Activated naive CD4-positive, alpha-beta T cell treated with anti-CD3 and anti-CD28 coated beads, Interleukin-2, amount 10 ng/mL, durations not matched to agents 7 days and 5 days (primary cell): ENCODE measurements around the gene TRABD.

Experiments
- CTCF ChIA-PET: fragments of 350-600 bp; sonication (Branson Sonifier 250); formaldehyde crosslinking; loops from one replicate; lab custom pipeline; 2021; ENCODE audit warnings: antibody characterized with exemption; lab: Charles Lee
- DNase-seq: peaks from one replicate; pipeline ENCODE4 v3.0.0-alpha.2; 2020
- H3K27ac Mint-ChIP-seq: one replicate; pipeline ENCODE4 v1.8.0; 2021; ENCODE audit warnings: mild to moderate bottlenecking, moderate library complexity, mixed read lengths
- H3K27me3 Mint-ChIP-seq: one replicate; pipeline ENCODE4 v1.8.0; 2021; ENCODE audit warnings: mild to moderate bottlenecking, mixed read lengths
- H3K36me3 Mint-ChIP-seq: one replicate; pipeline ENCODE4 v1.8.0; 2021; ENCODE audit warnings: mixed read lengths
- H3K4me1 Mint-ChIP-seq: one replicate; pipeline ENCODE4 v1.8.0; 2021; ENCODE audit warnings: mixed read lengths
- H3K4me3 Mint-ChIP-seq: one replicate; pipeline ENCODE4 v1.8.0; 2021; ENCODE audit warnings: mild to moderate bottlenecking, moderate library complexity, mixed read lengths
- H3K9me3 Mint-ChIP-seq: one replicate; pipeline ENCODE4 v1.8.0; 2021; ENCODE audit warnings: mixed read lengths

Gene TRABD

DNA sequence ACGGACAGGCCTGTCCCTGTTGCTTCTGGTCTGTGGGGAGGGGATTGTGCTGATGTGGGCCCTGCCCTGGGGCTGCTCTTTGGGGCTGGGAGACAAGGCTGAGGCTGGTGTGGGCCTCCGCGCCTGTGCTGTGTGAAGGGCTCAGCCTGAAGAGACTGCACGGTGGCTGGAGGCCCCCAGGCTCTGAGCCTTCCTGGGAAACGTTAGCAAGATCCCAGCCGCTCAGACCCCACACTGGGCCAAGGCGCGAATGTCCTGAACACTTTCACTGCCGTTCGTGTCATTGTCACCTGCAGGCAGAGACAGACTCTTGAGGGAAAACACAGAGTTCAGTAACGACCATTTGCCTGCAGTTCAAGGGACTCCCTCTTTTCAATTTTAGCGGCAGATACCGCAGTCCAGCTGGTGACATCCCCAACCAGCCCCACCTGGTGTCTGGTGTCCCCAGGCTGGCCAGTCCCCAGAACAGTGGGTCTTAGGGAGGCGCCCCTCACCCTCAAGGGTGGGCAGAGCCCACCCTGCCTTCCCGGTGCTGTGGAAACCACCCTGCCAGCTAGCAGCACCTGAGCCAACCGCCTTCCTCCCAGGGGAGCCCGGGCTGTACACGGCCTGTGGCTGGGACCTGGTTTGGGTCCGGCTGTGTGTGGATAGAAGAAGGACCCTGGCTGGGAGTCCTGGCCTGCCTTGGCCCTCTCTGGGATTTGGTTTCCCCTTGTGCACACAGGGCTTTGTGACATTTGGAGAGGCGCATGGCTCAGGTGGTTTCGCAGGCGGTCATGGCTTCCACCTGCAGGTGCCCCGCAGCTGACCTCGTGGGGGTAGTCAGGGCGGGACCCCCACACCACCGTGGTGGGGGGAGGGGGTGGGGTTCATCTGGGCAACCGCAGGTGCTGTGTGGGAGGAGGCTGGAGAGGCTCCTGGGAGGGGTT lies 9.5 kb upstream of the TRABD start:
- no peak overlapping the region for H3K4me3 Mint-ChIP-seq
- no peak overlapping the region for H3K27ac Mint-ChIP-seq
- no peaks in the 10 kb centered on the region for H3K9me3 Mint-ChIP-seq
- no peaks in the 10 kb centered on the region for H3K36me3 Mint-ChIP-seq
- DNase-seq, result no peak
- peaks cover 79% of the 10 kb centered on the region for H3K27me3 Mint-ChIP-seq
- peaks cover 4% of the 10 kb centered on the region for H3K4me1 Mint-ChIP-seq
- CTCF ChIA-PET, result no interaction called here

DNA sequence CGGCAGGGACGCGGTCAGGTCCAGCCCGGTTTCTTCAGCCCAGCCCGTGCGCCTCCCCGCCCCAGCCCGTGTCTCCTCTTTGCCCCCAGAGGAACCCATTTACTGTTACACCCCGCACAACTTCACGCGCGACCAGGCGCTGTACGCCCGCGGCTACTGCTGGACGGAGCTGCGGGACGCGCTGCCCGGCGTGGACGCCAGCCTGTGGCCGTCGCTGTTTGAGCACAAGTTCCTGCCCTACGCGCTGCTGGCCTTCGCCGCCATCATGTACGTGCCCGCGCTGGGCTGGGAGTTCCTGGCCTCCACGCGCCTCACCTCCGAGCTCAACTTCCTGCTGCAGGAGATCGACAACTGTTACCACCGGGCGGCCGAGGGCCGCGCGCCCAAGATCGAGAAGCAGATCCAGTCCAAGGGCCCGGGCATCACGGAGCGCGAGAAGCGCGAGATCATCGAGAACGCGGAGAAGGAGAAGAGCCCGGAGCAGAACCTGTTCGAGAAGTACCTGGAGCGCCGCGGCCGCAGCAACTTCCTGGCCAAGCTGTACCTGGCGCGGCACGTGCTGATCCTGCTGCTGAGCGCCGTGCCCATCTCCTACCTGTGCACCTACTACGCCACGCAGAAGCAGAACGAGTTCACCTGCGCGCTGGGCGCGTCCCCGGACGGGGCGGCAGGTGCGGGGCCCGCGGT lies 8.7 kb upstream of the TRABD start:
- CTCF ChIA-PET, result no interaction called here
- DNase-seq, result no peak
- Mint-ChIP-seq H3K27ac (no peak overlapping the region), H3K4me1 (peaks cover 4% of the 10 kb centered on the region), H3K4me3 (no peak overlapping the region), H3K36me3 (no peaks in the 10 kb centered on the region), H3K9me3 (no peaks in the 10 kb centered on the region), H3K27me3 (peaks cover 71% of the 10 kb centered on the region)

DNA sequence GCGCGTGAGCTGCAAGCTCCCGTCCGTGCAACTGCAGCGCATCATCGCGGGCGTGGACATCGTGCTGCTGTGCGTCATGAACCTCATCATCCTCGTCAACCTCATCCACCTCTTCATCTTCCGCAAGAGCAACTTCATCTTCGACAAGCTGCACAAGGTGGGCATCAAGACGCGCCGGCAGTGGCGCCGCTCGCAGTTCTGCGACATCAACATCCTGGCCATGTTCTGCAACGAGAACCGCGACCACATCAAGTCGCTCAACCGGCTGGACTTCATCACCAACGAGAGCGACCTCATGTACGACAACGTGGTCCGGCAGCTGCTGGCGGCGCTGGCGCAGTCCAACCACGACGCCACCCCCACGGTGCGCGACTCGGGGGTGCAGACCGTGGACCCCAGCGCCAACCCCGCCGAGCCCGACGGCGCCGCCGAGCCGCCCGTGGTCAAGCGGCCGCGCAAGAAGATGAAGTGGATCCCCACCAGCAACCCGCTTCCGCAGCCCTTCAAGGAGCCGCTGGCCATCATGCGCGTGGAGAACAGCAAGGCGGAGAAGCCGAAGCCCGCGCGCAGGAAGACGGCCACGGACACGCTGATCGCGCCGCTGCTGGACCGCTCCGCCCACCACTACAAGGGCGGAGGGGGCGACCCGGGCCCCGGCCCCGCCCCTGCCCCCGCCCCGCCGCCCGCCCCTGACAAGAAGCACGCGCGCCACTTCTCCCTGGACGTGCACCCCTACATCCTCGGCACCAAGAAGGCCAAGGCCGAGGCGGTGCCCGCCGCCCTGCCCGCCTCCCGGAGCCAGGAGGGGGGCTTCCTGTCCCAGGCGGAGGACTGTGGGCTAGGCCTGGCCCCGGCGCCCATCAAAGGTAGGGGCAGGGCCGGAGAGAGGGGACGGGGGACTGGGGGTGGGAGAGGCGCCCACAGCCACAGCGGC lies 7.9 kb upstream of the TRABD start:
- Mint-ChIP-seq H3K9me3 (no peaks in the 10 kb centered on the region), H3K27ac (no peak overlapping the region), H3K27me3 (peaks cover 63% of the 10 kb centered on the region), H3K36me3 (no peaks in the 10 kb centered on the region), H3K4me1 (peaks cover 4% of the 10 kb centered on the region), H3K4me3 (no peak overlapping the region)
- no peak for DNase-seq
- CTCF ChIA-PET, result no interaction called here

DNA sequence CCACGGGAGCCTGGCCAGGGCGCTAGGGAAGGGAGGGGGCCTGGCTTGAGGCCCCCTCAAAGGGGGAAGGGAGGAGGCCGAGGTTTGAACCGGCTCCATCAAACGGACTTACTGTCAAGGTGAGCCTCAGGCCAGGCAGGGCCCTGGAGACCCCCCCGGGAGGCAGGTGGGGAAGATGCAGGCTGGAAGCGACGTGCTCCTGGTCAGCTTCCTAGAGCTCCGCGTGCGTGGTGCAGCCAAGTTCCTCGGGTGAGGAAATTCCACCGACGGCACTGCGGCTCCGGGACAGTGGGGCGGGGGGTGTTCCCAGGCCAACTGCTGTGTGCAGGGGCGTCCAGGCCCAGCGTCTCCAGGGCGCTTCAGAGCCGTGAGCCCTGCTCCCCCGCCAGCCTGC lies 7.2 kb upstream of the TRABD start:
- CTCF ChIA-PET, result no interaction called here
- DNase-seq, result no peak
- H3K36me3 Mint-ChIP-seq, result no peaks in the 10 kb centered on the region
- H3K27ac Mint-ChIP-seq, result no peak overlapping the region
- peaks cover 4% of the 10 kb centered on the region for H3K4me1 Mint-ChIP-seq
- H3K27me3 Mint-ChIP-seq, result peaks cover 61% of the 10 kb centered on the region
- no peaks in the 10 kb centered on the region for H3K9me3 Mint-ChIP-seq
- H3K4me3 Mint-ChIP-seq, result no peak overlapping the region

DNA sequence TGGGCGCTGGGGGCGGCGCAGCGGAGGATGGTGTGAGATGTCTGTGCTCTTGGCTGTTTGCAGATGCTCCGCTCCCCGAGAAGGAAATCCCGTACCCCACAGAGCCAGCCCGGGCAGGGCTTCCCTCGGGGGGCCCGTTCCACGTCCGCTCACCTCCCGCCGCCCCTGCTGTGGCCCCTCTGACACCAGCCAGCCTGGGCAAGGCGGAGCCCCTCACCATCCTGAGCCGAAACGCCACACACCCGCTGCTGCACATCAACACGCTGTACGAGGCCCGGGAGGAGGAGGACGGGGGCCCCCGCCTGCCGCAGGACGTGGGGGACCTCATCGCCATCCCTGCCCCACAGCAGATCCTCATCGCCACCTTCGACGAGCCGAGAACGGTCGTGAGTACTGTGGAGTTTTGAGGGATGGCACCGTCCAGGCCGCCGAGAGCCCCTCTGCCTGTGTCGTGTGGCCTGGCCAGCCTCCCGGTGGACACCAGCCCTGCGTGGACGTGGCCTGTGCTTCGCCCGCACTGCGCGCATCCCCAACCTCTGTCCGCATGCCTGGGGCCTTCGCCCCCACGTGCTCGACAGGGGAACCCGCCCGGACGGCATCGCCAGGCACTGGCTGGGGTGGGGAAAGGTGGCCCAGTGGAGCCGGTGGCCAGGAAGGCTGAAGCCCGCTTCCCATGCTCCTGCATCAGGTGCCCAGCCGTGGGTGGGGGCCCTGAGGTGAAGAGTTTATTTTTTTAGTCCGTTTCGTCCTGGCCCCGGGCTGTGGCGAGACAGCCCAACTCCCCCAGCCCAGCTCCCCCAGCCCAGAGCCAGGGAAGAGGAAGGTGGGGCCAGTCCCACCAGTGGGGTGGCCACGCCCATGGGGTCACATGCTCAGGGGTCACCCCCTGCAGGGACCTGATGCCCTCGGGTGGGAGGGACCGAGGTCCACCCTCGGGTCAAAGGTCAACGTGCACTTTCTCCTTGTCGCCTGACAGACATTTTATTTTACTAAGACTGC lies 6.5 kb upstream of the TRABD start:
- peaks cover 59% of the 10 kb centered on the region for H3K27me3 Mint-ChIP-seq
- no peak for DNase-seq
- CTCF ChIA-PET, result no interaction called here
- peaks cover 4% of the 10 kb centered on the region for H3K4me1 Mint-ChIP-seq
- H3K9me3 Mint-ChIP-seq, result no peaks in the 10 kb centered on the region
- no peaks in the 10 kb centered on the region for H3K36me3 Mint-ChIP-seq
- no peak overlapping the region for H3K27ac Mint-ChIP-seq
- no peak overlapping the region for H3K4me3 Mint-ChIP-seq

DNA sequence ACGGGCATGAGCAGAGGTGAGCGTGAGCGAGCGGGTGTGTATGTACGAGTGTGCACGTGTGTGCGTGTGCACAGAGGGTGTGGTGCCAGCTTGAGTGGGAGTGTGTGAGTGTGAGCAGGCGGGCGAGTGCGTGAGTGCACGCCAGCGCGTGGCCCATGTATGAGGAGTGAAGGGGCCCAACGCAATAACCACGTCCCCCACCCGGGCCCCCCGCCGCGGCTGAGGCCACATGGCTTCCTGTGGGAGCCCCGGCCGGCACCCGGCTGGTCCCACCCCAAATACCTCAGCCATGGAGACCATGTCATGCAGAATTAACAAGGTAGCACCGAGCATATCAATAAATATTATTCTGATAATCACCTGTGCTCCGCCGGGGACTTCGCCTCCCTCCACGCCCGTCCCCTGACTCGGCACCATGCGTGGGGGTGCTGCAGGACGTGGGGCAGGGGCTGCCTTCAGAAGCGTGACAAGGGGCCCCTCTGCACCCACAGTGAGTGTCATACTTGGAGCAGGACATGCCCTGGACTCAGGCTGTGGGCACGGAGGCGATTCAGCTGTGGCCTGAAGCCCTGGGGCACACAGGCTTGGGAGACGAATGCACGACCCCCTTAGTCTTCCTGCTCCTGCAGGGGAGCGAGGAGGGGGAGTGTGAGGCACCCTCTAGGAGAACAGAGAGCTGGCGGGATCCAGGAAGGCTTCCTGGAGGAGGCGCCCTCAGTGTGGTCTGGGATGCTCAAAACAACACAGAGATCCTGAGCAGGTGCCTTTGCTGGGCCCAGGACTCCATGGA lies 5.6 kb upstream of the TRABD start:
- Mint-ChIP-seq H3K4me3 (no peak overlapping the region), H3K36me3 (no peaks in the 10 kb centered on the region), H3K27me3 (peaks cover 55% of the 10 kb centered on the region), H3K27ac (no peak overlapping the region), H3K9me3 (no peaks in the 10 kb centered on the region), H3K4me1 (peaks cover 8% of the 10 kb centered on the region)
- CTCF ChIA-PET, result no interaction called here
- no peak for DNase-seq

DNA sequence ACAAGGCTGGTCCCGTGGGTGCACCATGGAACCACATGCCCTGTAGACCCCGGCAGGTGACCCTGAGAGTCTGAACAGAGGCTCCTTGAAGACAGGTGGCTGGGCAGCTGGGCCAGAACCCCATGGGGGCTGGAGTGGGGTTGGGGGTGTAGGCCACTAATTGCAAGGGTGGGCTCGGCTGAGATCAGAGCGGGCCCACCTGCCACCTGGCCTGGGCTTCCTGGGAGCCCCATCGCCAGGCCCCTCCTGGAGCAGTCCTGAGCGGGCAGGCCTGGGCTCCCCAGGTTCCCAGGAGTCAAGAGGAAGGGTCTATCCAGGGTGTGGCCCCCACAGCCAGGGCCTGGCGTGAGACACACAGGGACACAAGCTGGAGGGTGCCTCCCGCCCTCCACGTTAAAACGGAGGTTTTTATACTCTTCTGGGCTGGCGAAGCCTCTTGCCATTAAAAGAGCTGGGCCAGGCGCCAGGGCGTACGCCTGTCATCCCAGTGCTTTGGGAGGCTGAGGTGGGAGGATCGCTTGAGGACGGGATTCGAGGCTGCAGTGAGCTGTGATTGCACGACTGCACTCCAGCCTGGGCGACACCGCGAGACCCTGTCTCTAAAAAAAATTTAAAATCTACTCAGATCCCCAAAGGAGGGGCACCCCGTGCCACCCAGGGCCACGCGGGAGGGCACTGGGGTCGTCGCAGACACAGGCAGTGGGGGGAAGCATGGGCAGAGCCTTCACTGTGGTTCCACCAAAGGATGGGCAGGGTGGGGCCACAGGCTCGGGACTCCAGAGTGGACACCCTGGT lies 4.8 kb upstream of the TRABD start:
- CTCF ChIA-PET, result no interaction called here
- no peaks in the 10 kb centered on the region for H3K9me3 Mint-ChIP-seq
- no peak overlapping the region for H3K4me3 Mint-ChIP-seq
- H3K36me3 Mint-ChIP-seq, result no peaks in the 10 kb centered on the region
- DNase-seq, result no peak
- peaks cover 10% of the 10 kb centered on the region for H3K4me1 Mint-ChIP-seq
- peaks cover 52% of the 10 kb centered on the region for H3K27me3 Mint-ChIP-seq
- no peak overlapping the region for H3K27ac Mint-ChIP-seq

DNA sequence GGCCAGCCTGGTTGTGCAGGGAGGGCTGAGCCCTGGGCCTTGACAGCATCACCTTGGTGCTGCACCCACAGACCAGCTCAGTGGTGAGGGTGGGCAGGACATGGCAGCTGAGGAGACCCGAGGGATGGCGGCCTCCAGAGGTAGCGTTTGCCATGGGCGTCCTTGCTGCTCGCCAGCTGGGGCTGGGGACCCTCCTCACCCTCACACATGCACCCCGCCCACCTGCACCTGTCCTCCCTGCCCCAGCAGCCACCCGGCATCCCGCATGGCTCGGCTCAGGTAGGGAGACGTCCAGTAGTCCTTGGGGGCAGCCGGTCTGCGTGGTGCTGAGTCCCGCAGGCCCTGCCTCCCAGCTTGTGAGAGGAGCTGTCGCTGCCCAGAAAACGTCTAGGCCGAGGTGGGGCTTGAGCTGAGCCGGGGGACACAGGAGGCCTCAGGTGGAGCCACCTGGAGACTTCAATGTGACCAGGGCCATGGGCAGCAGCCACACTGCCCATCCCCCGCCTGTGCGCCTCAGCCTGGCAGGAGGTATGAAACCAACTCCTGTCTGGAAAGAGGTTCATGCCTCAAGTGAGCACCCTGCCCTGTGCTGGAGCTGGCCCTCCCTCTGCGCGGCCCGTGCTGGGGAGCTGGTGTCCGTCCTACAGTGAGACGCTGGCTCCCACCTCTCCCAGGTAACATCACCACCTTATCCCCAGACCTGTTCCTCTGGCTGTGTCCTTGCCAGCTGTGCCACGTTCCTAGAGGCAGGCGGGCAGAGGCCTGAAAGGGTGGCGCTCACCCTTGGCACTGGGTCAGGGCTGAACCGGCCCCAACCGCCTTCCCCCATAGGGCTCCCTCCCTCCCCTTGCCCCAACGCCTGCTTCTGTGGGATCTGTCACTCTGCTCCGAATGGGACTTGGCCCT lies 3.3 kb upstream of the TRABD start:
- H3K27ac Mint-ChIP-seq, result no peak overlapping the region
- CTCF ChIA-PET, result no interaction called here
- no peaks in the 10 kb centered on the region for H3K9me3 Mint-ChIP-seq

DNA sequence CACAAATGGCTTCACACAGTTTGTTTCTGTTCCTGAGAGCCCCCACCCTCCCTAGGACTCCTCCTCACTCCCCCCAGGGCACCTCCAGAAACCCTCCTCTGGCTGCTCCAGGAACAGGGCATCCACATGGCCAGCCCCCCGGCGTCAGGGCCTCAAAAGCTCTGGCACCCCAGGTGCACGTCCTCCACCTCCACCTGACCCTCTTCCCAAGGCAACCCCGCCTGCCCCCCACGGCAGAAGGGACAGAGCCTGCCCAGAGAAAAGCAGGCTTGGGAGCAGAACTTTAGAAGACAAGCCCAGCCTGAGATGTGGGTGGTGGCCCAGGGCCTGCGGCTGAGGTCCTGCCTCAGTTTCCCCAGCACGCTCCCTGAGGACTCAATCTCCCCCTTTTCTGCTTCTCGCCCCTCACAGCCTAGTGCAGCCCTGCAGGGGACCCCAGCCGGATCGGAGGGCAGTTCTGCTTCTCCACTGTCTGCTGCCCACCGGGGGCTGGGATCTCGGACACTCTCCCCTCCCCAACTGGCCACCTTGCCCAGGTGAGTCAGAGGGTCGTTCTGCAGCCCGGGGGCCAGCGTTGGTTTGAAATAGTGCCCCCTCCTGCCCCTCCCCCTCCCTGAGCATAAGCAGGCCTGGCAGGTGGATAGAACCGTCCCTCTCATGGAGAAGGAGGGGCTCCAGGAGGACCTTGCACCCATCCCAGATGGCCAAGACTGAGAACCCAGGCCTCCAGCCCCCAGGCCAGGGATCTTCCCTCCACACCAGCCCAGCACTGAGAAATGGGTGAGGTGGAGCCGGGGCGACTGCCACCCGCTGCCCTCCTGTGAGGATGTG lies 2.4 kb upstream of the TRABD start:
- DNase-seq, result no peak
- CTCF ChIA-PET, result no interaction called here
- no peak overlapping the region for H3K27ac Mint-ChIP-seq
- peaks cover 23% of the 10 kb centered on the region for H3K4me1 Mint-ChIP-seq
- H3K4me3 Mint-ChIP-seq, result peak overlapping the region; percentile 23
- H3K36me3 Mint-ChIP-seq, result peaks cover 7% of the 10 kb centered on the region
- H3K9me3 Mint-ChIP-seq, result no peaks in the 10 kb centered on the region
- peaks cover 34% of the 10 kb centered on the region for H3K27me3 Mint-ChIP-seq

More for the DNA sequence above, 3.3 kb upstream of the TRABD start:
- no peak for DNase-seq
- H3K4me3 Mint-ChIP-seq, result no peak overlapping the region
- peaks cover 4% of the 10 kb centered on the region for H3K36me3 Mint-ChIP-seq
- H3K27me3 Mint-ChIP-seq, result peaks cover 39% of the 10 kb centered on the region
- H3K4me1 Mint-ChIP-seq, result peaks cover 17% of the 10 kb centered on the region

DNA sequence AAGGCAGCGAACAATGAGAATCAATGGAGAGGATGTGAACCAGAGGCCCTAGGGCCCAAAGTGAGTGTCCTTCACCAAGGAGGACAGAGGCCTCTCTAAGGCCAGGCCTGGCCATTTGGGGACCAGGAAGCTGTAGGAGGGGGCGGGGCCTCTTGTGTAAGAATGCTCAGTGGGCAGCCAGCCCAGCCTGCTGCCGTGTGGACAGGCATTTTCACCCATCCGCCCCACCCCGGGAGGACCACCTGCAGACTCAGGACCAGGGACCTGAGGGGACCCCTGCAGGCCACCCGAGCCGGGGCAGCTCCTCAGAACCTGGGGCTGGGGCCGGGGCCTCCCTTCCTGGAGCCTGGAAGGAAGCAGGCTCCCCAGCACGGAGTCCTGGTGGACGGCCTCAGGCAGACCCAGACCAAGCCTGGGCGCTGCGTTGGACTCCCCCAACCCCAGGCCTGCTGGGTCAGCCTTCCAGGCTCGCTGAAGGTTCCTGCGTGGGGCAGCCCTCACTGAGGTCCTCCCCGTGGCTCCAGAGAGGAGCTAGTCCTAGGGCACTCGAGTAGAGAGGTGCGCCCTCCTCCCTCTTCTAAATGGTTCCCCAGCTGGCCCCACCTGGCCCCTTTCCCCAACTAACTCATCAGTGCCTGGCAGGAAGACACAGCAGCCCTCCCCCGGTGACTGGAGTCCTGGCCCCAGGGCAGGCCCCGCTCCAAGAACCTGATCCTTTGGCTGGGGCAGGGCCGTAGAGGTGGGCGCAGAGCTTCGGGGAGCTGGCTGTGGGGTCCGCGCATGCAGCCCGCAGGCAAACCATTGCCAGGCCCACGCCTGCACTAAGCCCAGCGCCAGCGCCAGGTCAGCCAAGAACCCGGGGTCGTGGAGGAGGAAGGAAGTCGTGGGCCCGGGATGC lies 1.5 kb upstream of the TRABD start:
- CTCF ChIA-PET, result no interaction called here
- Mint-ChIP-seq H3K4me3 (peak overlapping the region; percentile 62), H3K27ac (no peak overlapping the region)

More for the DNA sequence above, 1.5 kb upstream of the TRABD start:
- no peak for DNase-seq
- Mint-ChIP-seq H3K27me3 (peaks cover 25% of the 10 kb centered on the region), H3K36me3 (peaks cover 7% of the 10 kb centered on the region), H3K4me1 (peaks cover 32% of the 10 kb centered on the region), H3K9me3 (no peaks in the 10 kb centered on the region)
